Subcutaneous preadipocyte (primary cell): ENCODE data around the gene ZNF225. TPM values are rescaled to one million over a fixed set of nuclear protein-coding genes. Genes with fewer than 3 reads are reported as not detected.

Source experiments
- small RNA-seq: library from RNA; depleted of rRNA; stranded (forward); fragments of <200 nt; gene quantifications from one replicate; pipeline ENCODE3, GENCODE V24; 2012
- total RNA-seq: library from RNA; depleted of rRNA; stranded (reverse); fragments of >200 nt; gene quantifications from 2 replicates; pipeline ENCODE4 v1.2.3, GENCODE V29; 2012

The ZNF225 gene
- 3.5 and 4.4 TPM in 2 replicates for total RNA-seq

GRCh38 chr19:44113138-44113783 is at the start of gene ZNF225:
ZNF225 (plus strand) TSS chr19:44113399; CDS start chr19:44115828, 2,429 bp downstream.

GRCh38 chr19:44071824-44072542 is 41.2 kb upstream of the ZNF225 start, which contains the start of gene ZNF284:
ZNF284 (plus strand) TSS chr19:44072159; CDS start chr19:44076390, 4,231 bp downstream.

GRCh38 chr19:44093931-44094765 is 19.1 kb upstream of the ZNF225 start, which contains the start of gene ZNF224:
ZNF224 (plus strand) TSS chr19:44094361; CDS start chr19:44097874, 3,513 bp downstream.

GRCh38 chr19:44141191-44142058 is 28.2 kb downstream of the ZNF225 start, which contains the start of gene ZNF234:
ZNF234 (plus strand) TSS chr19:44141554; CDS start chr19:44144633, 3,079 bp downstream.

GRCh38 chr19:44164673-44165512 is 51.7 kb downstream of the ZNF225 start, which contains the start of gene ZNF226:
ZNF226 (plus strand) TSS chr19:44165100; CDS start chr19:44170081, 4,981 bp downstream.

Small RNA genes lying within 50 kb of the gene (small RNA-seq; reads per million reads assigned to genes)
- not detected for gene RNU6-902P

Other genes starting within 250 kb of the ZNF225 start
- gene ZNF404, start 229.4 kb upstream of the ZNF225 start, total RNA-seq, result 1.4 and 1.5 TPM in 2 replicates
- 12.5 and 16.2 TPM in 2 replicates for gene ZNF45, start 178.1 kb upstream of the ZNF225 start, total RNA-seq
- gene ZNF221, start 162.2 kb upstream of the ZNF225 start, total RNA-seq, result 6.1 and 7.3 TPM in 2 replicates
- 6.3 and 7.3 TPM in 2 replicates for gene ZNF155, start 129.2 kb upstream of the ZNF225 start, total RNA-seq
- gene ZNF230, start 110.4 kb upstream of the ZNF225 start, total RNA-seq, result 3.3 and 4.0 TPM in 2 replicates
- gene ZNF222, start 88.0 kb upstream of the ZNF225 start, total RNA-seq, result 3.1 and 3.3 TPM in 2 replicates
- gene ZNF223, start 61.4 kb upstream of the ZNF225 start, total RNA-seq, result 2.0 and 2.2 TPM in 2 replicates
- gene ZNF284, start 41.2 kb upstream of the ZNF225 start, total RNA-seq, result 2.2 TPM in 2 replicates
- 19.7 and 24.3 TPM in 2 replicates for gene ZNF224, start 19.0 kb upstream of the ZNF225 start, total RNA-seq
- 8.8 and 10.9 TPM in 2 replicates for gene ZNF234, start 28.2 kb downstream of the ZNF225 start, total RNA-seq
- 10.8 and 12.9 TPM in 2 replicates for gene ZNF226, start 51.7 kb downstream of the ZNF225 start, total RNA-seq
- 15.2 and 19.8 TPM in 2 replicates for gene ZNF227, start 99.1 kb downstream of the ZNF225 start, total RNA-seq
- gene ZNF233, start 146.5 kb downstream of the ZNF225 start, total RNA-seq, result under 0.01 and 0.39 TPM in 2 replicates
- 2.6 and 3.1 TPM in 2 replicates for gene ZNF235, start 191.6 kb downstream of the ZNF225 start, total RNA-seq
- 4.4 and 5.1 TPM in 2 replicates for gene ZNF112, start 243.3 kb downstream of the ZNF225 start, total RNA-seq